HG03196 (cell line): ENCODE results near the gene OSBPL5.
A peak's percentile ranks its signal among the peaks of the same experiment; 100 is the strongest.

Experiments
- ATAC-seq: cut with Tn5 transposase; IDR thresholded peaks from one replicate; pipeline ENCODE4 v1.9.1; 2021; ENCODE audit not compliant: unreplicated experiment

OSBPL5 gene

DNA sequence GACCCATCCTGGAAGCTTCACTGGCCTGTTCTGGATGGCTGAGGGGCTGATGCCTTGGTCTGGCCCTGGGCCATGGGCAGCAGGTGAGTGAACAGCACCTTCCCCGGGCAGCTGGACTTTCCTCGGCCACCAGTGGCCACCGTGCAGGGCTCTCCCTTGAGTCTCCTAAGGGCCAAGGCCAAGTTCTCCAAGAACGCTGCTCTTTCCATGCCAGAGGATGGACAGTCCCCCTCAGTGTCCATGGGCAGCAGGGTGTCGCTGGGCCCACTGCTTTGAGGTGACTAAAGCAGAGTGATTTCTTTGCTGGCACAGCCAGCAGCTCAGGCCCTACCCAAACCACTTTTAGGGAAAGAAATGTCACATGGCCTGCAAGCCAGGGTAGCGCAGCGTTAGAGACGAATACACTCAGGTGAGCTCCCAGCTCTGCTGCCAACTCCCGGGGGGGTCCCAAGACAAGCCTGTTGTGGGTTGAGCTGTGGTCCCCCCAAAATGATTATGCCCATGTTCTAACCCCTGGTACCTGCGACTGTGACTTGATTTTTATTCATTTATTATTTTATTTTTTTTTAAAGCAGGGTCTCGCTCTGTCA is 104.6 kb downstream of the OSBPL5 start:
- ATAC-seq, result no peak

DNA sequence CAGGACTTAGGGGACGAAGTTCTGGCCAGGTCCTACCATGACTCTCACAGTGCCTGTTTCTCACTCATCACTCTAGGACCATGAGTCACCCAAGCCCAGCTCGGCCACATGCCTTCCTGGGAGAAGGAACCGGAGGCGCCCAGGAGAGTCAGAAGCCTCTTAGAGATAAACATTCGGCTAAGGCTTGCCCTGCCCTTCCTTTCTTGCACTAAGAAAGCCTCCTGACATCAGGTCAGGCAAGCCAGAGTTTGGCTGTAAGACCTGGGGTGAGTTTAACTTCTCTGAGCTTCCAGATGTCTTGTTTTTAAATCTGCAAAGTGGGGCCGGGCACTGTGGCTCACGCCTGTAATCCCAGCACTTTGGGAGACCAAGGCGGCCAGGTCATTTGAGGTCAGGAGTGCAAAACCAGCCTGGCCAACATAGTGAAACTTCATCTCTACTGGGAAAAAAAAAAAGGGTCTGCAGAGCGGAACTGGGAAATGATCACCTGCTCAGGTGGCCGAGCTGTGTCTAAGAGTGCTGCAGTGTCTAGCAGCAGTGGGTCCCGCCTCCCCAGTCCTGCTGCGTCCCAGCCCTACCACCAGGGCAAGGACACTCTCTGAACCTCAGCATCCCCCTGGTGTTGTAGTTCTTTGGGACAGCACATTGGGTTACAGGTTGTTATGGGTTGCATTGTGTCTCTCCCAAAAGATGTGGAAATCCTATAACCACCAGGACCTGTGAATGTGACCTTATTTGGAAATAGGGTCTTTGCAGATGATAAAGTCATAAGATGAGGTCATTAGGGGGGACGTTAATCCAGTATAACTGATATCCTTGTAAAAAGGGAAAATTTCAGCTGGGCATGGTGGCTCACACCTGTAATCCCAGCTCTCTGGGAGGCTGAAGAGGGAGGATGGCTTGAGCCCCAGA is 106.1 kb downstream of the OSBPL5 start:
- ATAC-seq, result no peak

DNA sequence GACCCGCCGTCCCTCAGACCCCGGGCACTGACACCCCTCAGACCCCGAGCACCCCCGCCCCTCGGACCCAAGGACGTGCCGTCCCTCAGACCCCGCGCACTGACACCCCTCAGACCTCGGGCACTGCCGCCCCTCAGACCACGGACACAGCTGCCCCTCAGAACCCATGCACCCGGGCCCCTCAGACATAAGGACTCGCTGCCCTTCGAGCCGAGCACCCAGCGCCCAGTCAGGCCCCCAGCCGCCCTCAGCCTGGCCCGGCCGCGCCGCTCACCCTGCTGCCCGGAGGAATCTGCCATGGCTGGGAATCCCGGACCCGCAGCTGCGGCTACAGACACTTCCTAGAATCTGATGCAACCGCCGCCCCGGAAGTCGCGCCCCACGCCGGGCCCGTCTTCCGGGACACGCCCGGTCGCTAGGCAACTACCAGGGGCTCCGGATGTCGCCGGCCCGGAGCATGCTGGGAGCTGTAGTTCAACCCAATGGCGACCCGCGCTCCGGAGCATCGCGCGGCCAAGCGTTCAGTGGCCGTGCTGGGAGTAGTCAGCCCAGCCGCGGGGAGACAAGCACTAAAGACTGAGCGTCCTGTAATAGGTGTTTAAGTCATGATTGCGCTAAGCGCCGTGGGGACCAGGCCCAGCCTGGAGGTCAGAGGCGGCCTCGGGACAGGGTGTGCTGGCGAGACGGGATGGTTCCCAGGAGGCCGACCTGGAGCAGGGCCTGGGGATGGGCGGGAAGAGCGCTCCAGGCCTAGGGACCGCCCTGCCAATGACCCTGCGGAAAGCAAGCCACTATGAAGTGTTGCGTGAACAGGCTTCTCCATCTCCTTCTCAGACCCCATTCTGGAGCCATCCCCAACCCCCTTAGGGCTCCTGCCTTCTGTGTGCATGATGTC is 107.8 kb downstream of the OSBPL5 start, which contains the start of gene CARS1:
CARS1 (minus strand) TSS at position 355 of the 895 bp plus-strand sequence; CDS start at position 299, 56 bp downstream.
- peak; percentile 95 for ATAC-seq

DNA sequence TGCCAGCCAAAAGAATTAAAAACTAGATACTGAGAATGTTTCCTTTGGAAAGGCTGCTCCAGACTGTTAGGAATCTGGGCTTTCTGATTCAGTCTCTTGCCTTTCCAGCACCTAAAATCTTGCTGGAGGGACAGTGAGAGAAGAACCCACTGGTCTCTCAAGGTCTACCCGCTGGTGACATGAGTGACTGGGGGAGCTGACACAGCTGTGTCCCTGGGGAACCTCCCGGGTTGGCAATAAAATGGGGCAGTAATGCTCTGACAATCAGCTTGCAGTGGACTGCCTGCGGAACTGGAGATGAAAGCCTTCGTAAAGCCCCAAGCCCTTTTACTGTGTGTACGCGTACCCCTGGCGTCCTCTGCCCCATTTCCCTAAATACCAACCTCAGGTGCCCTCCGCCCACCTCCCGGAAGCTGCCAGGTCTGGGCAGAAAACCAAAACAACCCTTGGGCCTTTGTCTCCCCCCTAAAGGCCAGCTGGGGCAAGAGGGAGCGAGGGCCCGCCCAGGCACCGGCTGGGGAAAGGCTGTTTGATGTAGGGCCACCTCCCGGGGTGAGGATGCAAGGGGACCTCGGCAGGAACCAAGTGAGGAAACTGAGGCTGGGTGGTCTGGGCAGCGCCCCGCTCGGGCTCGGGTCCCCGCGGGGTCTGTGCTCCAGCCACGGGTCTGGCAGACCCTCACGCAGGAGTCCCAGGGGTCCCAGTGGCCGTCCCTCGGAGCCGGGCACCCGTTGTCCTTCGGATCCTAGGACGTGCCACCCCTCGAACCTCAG is 108.6 kb downstream of the OSBPL5 start:
- no peak for ATAC-seq

DNA sequence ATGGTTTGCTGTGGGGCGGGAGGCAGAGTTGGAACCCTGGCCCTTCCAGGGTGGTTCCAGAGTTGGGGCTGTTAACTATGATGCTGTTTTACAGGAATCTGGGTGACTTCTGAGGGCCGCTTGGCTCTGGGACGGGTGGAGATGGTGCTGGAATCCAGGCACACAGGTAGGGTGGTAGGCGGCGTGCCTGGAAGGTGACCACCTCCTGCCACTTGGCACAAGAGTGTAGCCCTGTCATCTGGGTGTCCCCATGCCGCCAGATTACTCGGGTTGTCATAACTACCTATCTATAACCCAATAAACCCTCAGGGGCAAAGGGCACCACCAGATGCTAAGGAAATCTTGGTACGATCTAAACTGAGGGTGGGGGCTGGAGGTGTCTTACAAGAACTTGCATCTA is 109.2 kb downstream of the OSBPL5 start:
- ATAC-seq, result no peak

DNA sequence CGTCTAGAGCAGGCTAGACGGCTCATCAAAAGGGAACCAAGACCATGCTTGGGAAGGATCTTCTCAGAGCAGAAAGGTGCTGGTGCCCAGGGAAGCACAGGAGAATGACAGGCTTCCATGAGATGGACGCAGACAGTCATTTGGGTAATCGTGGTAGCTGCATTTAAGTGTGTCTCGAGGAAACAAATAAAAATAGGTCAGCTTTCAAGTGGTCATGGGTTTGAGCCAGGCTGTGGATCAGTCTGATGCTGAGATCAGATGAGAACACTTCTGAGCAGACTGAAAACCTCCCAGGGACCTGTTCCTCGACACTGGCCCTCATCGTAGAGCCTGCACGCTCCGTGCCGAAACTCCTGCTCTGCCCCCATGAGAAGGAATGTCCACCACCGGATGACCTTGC is 112.5 kb downstream of the OSBPL5 start:
- no peak for ATAC-seq

DNA sequence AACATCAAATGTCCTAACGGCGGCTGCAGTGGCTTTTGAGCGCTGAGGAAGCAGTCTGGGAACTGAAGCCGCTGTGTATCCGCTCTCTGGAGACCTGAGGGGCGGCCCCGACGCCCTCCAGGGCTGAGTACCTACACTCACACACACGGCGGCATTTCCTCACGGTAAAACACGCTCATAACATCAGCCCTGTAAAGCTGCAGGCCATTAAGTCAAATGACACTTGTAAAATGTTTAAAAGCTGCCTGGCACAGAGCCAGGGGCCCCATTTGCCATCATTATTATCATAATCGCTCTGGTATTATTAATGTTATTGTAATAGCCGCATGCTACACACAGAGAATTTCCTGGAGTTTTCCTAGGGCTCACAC is 113.0 kb downstream of the OSBPL5 start:
- ATAC-seq, result no peak

DNA sequence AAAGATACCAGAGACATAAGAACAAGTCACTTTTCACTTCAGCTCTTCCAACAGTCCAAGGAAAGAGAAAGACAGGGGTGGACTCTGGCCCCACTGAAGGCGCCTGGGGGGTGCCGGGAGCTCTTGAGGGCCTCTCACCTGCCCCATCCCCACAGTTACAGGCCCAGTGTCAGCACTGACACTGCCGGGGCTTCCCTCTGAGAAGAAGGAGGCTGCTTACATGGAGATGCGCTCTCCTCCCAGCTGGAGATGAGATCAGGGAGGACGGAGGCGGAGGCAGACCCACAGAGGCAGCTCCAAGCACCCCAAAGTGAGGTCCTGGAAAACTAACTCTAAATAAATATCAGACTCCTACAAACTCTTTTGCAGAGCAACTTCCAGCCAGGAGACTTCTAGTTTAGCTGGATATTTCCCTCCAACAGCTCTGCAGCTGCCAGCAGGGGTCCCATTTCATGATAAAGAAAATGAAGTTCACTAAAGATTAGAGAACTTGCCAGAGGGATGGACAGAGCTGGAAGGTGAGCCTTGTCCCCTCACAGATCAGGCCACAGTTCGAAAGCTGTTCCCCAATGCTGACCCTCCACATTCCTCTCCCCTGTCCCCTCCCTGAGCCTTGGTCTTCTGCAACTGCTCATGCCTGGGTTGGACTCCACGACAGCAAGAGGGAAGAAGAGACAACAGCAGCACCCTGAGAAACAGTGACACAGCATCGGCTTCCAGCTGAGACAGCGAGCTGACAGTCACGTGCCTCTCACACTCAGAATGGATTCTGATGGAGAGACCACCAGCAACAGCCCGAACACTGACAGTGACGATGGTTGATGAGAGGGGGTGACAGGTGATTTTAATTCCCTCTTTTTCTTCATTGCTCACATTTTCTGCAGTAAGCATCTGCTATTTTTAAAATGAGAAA is 113.7 kb downstream of the OSBPL5 start:
- ATAC-seq, result no peak

DNA sequence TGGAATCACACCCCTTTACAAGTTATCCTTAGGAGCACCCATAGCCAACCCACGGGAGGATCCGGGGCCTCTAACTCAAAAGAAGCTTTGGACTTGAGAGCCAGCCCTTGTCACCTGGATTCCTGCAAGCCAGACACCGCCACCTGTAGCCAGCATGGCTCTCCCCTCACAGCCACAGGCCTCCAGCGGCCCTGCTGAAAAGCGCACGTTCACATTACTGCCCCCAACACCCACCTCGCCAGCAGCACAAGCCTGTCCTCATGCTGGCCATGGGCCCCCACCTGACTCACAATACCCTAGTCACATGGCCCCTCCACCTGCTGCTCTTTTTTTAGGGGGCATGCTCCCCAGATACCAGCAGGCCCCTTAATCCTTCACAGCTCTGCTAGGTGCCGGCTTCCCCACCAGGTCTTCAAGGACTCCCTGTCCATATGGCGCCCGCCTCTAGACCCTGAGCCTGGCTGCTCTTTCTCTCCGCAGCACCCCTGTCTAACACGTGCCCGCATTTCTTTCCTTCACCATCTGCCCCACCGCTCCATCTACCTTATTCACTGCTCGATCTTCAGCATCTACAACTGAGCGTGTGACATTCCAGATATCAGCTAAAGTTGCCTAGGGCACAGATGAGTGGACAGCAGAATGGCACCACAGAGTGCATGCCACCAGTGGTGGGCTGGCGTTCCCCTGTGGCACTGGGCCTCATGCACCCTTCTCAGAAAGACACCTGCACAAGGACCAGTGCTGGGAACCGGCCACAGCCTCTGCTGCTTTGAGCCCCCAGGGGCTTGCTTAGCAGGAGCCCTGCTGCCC is 114.5 kb downstream of the OSBPL5 start:
- no peak for ATAC-seq

DNA sequence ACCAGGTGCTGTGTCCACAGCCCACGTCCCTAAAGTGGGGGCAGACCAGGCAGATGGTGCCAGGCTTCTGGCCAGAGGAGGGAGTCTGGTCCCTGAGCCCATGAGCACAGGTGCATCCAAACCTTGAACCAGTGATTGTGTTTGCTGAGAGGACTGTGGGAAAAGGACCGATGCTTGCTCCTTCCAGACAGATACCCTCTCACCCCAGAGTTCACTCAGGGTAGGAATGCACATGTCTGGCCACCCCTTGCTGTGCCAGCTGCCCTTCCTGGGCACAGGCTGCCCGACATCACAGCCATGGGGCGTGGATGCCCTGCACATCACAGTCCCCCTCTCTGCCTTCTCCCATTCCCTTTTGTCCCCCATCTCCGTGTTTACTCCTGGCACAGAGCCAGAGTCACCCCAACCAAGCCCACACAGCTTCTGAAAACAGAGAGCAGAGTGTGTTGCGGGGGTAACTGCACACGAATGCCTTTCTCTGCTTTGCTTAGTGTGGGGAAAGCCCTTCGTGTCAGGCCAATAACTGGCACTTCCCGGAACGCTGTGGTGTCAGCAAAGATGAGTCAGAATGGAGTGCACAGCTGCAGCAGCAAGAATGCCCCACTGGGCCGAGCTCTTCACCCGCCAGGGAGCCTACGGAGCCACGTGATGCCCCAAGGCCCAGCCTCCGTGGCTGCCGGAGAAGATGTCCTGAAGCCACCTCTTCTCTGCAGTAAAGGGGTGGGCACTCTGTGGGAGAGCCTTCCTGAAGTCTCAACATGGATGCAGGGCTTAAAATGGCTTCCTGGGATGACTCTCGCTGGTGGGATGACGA is 115.5 kb downstream of the OSBPL5 start:
- ATAC-seq, result peak; percentile 92

DNA sequence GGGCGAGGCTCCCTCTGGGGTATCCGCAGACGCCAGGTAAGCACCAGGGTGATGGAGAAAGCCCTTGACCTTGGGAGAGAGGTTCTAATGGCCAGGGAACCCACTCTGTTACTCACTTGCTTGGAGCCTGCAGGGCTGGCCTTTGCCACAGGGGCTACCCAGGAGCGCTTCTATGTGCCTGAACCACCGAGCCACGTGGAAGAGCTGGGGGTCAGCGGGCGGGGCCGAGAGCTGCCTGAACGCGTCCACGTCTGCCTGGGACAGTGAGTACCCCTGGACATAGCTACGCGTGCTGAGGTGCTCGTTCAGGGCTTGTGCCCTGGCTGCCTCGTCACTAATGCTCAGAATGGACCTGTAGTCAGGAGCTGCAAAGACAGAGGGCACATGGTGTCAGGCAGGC is 117.5 kb downstream of the OSBPL5 start:
- ATAC-seq, result no peak

DNA sequence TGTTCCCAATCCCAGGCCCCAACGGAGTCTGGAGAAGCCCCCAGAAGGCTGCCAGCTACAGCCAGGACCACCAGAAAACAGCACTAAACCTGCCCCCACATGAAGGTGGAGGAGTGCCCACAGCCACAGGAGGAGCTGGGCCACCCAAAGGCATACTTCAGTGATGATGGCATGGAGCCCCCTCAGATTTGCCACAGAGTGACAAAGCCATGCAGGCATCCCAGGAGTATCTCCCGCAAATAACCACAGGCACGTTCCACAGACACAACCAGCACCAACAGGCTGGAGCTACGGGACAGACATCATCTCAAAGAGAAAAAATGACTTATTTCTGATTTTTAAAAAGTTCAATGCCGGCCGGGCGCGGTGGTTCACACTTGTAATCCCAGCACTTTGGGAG is 118.5 kb downstream of the OSBPL5 start:
- no peak for ATAC-seq

DNA sequence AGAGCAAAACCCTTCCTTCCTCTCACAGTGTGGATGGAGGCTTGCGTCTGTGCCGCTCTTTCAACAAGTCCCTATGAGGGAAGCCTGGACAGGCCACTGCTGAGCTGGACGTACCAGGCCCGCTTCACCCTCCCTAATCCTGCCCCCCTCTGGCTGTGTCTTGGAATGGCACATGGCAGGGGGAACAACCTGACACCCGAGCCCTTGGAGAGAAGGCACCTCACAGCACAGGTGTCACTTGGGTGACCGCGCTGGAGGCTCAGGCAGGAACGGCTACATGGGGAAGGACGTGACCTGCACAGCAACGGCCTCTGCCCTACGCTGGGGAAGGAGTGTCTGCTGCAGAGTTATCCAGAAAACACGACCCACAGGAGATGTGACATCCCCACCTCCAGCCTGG is 118.9 kb downstream of the OSBPL5 start:
- ATAC-seq, result no peak

DNA sequence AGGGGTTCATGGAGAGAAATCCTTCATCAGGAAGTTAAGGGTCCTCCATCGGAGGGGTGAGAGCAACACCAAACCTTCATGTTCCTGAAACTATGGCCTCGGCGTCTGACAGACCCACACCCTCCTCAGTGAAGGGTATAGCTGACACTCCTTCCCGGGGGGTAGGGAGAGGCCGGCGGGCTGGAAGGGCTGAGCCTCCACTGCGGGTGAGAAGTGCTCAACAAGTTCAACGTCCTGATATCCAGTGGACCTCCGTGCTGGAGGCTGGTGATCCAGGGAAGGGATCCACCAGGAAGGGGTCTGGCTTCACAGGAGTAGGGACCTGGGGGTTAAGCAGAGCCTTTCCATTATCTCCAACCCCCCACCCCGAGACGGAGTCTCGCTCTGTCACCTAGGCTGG is 120.2 kb downstream of the OSBPL5 start:
- ATAC-seq, result no peak

DNA sequence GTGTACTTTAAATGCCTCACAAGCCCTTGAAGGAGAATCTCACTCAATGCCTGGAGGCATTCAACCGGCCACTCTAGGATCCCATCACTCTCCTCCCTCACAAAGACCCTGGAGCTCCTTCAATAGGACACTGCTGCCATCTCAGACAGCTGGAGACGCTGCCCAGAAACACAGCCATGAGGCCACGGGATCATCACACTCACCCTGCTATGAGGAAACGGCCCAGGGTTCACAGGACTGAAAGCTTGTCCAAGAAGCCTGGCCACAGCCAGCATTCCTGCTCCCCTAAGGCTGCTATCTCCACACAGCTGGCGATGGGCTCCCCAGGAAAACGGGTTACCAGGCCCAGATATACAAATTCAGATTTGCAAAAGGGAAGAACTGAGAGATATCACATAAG is 121.1 kb downstream of the OSBPL5 start:
- ATAC-seq, result no peak

DNA sequence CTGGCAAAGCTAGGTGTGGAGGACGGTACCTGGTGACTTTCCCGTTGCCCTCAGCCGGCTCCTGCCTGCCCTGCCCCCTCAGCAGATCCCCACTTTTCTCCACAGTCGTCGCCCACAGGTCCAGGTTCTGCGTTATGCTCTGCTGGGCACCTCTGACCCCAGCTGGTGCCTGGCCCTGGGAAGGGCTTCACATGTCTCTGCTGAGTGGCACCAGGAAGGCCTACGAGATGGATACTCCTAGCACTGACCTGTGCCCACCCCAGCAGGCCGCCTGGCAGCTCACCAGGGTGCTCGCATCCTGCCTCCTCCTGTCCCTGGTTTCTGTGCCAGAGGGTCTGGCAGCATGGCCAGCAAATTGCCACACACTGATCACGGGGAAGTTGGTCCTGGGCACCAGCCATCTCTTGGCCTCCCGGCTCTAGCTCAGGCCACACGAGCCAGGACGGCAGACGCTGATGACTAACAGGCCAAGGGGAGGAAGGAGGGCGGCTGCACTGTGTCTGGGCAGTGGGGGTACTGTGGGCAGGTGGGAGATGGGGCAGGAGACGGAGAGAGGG is 121.7 kb downstream of the OSBPL5 start:
- no peak for ATAC-seq

DNA sequence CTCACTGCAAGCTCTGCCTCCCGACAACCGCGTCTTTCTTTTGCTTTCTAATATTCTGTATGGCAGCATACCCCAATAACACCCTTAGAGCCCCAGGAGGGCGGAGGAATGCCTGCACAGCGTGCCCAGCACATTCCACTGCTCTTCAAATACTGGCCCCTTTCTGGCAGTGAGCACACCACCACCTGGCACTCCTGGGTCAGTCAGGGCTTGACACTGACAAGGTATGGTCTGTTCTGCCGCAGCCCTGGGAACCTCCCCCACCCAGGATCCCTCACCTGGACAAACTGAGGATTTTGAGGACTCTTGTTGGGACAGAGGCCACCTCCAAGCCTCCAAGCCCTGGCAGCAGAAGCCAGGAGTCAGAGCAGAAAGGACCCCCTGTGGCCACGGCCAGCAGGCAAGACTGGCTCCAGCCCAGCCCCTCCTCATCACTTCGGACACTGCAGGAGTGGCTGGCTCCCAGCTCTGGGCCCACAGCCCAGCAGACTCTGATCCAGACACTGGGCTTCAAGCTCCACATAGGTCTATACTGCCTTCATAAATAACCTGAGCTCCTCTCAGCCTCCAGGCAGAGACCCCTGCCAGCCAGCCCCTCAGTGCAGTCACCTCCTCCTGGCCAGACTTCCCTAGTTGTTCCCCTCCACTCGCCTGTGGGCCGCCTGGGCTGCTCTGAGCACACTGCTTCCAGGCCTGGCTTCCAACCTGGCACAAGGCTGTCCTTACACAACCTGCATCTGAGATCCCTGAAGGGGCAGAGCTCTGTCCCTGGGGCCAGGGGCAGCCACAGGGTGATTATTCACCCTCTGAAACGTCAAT is 122.4 kb downstream of the OSBPL5 start:
- ATAC-seq, result no peak
